Measurements from ENCODE around the gene HCRTR1. TPM values are rescaled to one million over a fixed set of nuclear protein-coding genes. Genes with fewer than 3 reads are reported as not detected.

HCRTR1 gene
- total RNA-seq, 2 donors from 2014 or later = not detected

DNA sequence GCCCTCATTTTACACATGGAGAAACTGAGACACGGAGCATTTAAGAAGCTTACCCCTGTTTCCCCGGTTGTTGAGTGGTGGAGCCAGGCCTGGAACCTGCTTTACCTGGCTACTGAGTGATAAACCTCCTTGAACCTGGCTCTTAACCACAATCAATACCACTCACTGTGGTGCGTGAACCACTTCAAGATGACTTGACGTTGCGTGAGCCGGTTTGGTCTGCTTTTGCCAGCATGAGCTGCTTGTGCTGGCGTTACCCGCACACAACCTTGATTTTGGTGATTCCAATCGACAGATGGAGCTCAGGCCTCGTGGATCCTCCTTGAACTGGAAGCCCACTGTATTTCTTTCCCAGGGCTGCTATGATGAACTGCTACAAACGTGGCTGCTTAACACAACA, 47.3 kb upstream of the HCRTR1 start:
- Histone ChIP-seq H3K4me3 (no peak overlapping the region), H3K9me3 (no peaks in the 10 kb centered on the region), H3K27me3 (no peaks in the 10 kb centered on the region), H3K36me3 (replicated peaks in 1 of 2; ENCODE audit: insufficient read depth in 1 of 2, low read depth in 2 of 2) (no peaks in the 10 kb centered on the region), H3K27ac (no peak overlapping the region), H3K4me1 (peaks cover 51% of the 10 kb centered on the region)
- 71 to 74% methylated on average over 9 to 11 of the region's 11 CpGs for WGBS, 2 donors
- no peak for DNase-seq
- intact Hi-C loops (cut with DNase I) = no loop called here
- TF ChIP-seq CTCF (IDR thresholded peaks at IDR 0.05) (no peak), POLR2A (IDR thresholded peaks at IDR 0.05) (no peak)
- ATAC-seq = no peak

- no peak overlapping the region for H3K4me3 ChIP-seq
- 63 to 71% methylated on average over 1 of the region's 1 CpG for WGBS, 2 donors
- H3K36me3 ChIP-seq (replicated peaks in 1 of 2; ENCODE audit: insufficient read depth in 1 of 2, low read depth in 2 of 2) = no peaks in the 10 kb centered on the region
- no peaks in the 10 kb centered on the region for H3K27me3 ChIP-seq
- peaks cover 56% of the 10 kb centered on the region for H3K4me1 ChIP-seq
- H3K9me3 ChIP-seq = no peaks in the 10 kb centered on the region
- DNase-seq (no peak), ATAC-seq (no peak)
- H3K27ac ChIP-seq = no peak overlapping the region
- TF ChIP-seq CTCF (IDR thresholded peaks at IDR 0.05) = no peak
- TF ChIP-seq POLR2A (IDR thresholded peaks at IDR 0.05) = no peak
- intact Hi-C loops (cut with DNase I) = no loop called here
These were observed 46.6 kb upstream of the HCRTR1 start for GRCh38 chr1:31570906-31571305.

DNA sequence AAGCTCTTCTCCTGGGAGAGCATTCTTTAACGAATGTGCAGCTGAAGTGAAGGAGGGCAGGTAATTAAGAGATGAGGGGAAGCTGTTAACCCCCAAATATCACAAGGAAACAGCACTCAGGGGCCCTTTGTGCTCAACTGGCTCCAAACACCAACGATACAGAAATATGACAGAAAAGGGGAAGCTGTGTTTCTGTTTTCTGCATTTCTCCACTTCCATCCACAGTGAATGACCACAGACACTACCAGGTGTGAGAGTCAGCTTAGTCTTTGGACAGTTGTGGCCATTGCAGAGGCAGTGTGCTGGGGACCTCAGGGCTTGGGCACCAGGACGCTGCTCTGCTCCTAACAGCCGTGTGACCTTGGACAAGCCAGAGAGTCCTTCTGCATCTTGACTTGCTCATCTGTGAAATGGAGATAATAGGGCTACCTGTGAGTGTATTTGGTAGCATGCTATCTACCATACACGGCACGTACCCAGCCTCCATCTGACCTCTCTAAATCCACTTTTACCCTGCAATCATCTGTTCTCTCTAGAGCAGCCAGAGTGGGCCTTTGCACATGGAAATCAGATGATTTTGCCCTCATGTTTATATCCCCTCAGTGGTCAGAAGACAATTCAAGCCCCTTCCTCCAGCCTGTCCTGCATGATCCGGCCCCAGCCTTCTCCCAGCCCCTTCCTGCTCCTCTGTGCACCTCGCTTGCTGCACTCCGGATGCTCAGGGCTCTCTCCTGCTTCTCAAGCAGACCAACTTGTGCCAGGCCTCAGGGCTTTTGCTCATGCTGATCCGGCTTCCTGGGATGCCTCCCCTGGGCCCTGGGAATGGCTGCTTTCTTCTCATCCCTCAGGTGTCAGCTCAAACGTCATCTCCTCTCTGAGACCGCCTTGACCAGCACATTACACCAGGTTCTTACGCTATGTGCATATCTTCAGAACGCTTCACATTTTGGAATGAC, 45.9 kb upstream of the HCRTR1 start:
- Histone ChIP-seq H3K27ac (peak overlapping the region in 2 of 4 donors; percentile 5 to 13), H3K36me3 (replicated peaks in 1 of 2; ENCODE audit: insufficient read depth in 1 of 2, low read depth in 2 of 2) (no peaks in the 10 kb centered on the region), H3K4me3 (no peak overlapping the region), H3K27me3 (no peaks in the 10 kb centered on the region), H3K9me3 (no peaks in the 10 kb centered on the region), H3K4me1 (peaks cover 62% of the 10 kb centered on the region)
- TF ChIP-seq POLR2A (IDR thresholded peaks at IDR 0.05) (no peak), CTCF (IDR thresholded peaks at IDR 0.05) (no peak)
- no peak for ATAC-seq
- no peak for DNase-seq
- intact Hi-C loops (cut with DNase I) = no loop called here
- 80 to 86% methylated on average over 14 of the region's 14 CpGs for WGBS, 2 donors

DNA sequence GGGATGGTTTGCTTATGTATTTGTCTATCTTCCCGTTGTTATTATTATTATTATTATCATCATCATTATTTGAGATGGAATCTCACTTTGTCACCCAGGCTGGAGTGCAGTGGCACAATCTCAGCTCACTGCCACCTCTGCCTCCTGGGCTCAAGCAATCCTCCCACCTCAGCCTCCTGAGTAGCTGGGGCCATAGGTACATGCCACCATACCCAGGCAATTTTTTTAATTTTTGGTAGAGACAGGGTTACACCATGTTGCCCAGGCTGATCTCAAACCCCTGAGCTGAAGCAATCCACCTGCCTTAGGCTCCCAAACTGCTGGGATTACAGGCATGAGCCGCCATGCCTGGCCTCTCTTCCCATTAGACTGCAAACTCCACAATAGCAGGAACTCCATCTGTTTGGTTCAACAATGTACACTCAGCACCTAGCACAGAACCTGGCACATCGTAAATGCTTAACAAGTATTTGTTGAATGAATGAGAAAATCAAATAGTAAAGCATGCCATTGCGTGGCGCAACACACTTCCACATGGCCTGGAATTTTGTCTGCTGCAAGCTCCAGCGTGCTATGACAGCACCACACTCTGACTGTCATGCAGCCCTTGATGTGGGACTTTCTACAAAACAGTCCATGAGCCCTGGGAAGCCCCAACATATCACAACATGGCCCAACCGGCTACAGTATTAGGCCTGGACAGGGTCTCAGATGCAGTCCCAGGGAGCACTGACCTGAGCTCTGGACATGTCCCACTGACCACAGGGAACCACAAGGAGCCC, 45.0 kb upstream of the HCRTR1 start:
- TF ChIP-seq CTCF (IDR thresholded peaks at IDR 0.05) (no peak), POLR2A (IDR thresholded peaks at IDR 0.05) (no peak)
- no peak for DNase-seq
- Histone ChIP-seq H3K36me3 (replicated peaks in 1 of 2; ENCODE audit: insufficient read depth in 1 of 2, low read depth in 2 of 2) (no peaks in the 10 kb centered on the region), H3K9me3 (no peaks in the 10 kb centered on the region), H3K27me3 (no peaks in the 10 kb centered on the region), H3K27ac (peak overlapping the region; percentile 68 to 94 (median 94)), H3K4me1 (peaks cover 62% of the 10 kb centered on the region), H3K4me3 (no peak overlapping the region)
- 62 to 82% methylated on average over 6 to 7 of the region's 7 CpGs for WGBS, 2 donors
- intact Hi-C loops (cut with DNase I) = no loop called here
- no peak for ATAC-seq

Measured in body of pancreas (tissue), 4 donors.